Measurements from ENCODE around the gene ECE1.
A peak's percentile ranks its signal among the peaks of the same experiment; 100 is the strongest.
"Not testable (repeated sequence)": the region's sequence is repeated elsewhere in the genome, so short reads cannot be mapped to it uniquely, and the experiment has no call there.

Gene ECE1

GRCh38 chr1:21175670-21176581 lies 114.3 kb downstream of the ECE1 start:
- DNase-seq, result no peak
- Histone ChIP-seq H3K27ac (peak overlapping the region; percentile 68), H3K36me3 (replicated peaks) (no peaks in the 10 kb centered on the region), H3K27me3 (replicated peaks) (no peaks in the 10 kb centered on the region), H3K4me3 (ENCODE audit: low read depth, low read length) (peak overlapping the region; percentile 93)
- no peak for TF ChIP-seq CTCF (IDR thresholded peaks at IDR 0.05; ENCODE audit: low read depth, low read length, missing control alignments)
- in situ Hi-C loops (cut with HindIII; ENCODE audit: low pct_ligation_motif_present, low sequenced_read_pairs), result loop anchor here (25.0 kb wide), 1 partner anchor 189 kb away; no protein-coding TSS in a partner anchor

GRCh38 chr1:21175324-21175669 lies 115.0 kb downstream of the ECE1 start:
- Histone ChIP-seq H3K27me3 (replicated peaks) (no peaks in the 10 kb centered on the region), H3K27ac (peak overlapping the region; percentile 68), H3K4me3 (ENCODE audit: low read depth, low read length) (peak overlapping the region; percentile 93), H3K36me3 (replicated peaks) (peaks cover 3% of the 10 kb centered on the region)
- TF ChIP-seq CTCF (IDR thresholded peaks at IDR 0.05; ENCODE audit: low read depth, low read length, missing control alignments), result no peak
- in situ Hi-C loops (cut with HindIII; ENCODE audit: low pct_ligation_motif_present, low sequenced_read_pairs), result loop anchor here (25.0 kb wide), 1 partner anchor 188 kb away; no protein-coding TSS in a partner anchor
- DNase-seq, result peak; percentile 37

- Histone ChIP-seq H3K36me3 (replicated peaks) (peaks cover 3% of the 10 kb centered on the region), H3K4me3 (ENCODE audit: low read depth, low read length) (peak overlapping the region; percentile 93), H3K27ac (peak overlapping the region; percentile 68), H3K27me3 (replicated peaks) (no peaks in the 10 kb centered on the region)
- TF ChIP-seq CTCF (IDR thresholded peaks at IDR 0.05; ENCODE audit: low read depth, low read length, missing control alignments), result no peak
- DNase-seq, result peak; percentile 52
- in situ Hi-C loops (cut with HindIII; ENCODE audit: low pct_ligation_motif_present, low sequenced_read_pairs), result loop anchor here (25.0 kb wide), 1 partner anchor 187 kb away; no protein-coding TSS in a partner anchor
Observed at GRCh38 chr1:21174654-21175323, 115.5 kb downstream of the ECE1 start.

- no peaks in the 10 kb centered on the region for H3K27me3 ChIP-seq (replicated peaks)
- no peak for DNase-seq
- in situ Hi-C loops (cut with HindIII; ENCODE audit: low pct_ligation_motif_present, low sequenced_read_pairs), result no loop called here
- peaks cover 3% of the 10 kb centered on the region for H3K36me3 ChIP-seq (replicated peaks)
- H3K27ac ChIP-seq, result peak overlapping the region; percentile 68
- peak overlapping the region; percentile 93 for H3K4me3 ChIP-seq (ENCODE audit: low read depth, low read length)
- TF ChIP-seq CTCF (IDR thresholded peaks at IDR 0.05; ENCODE audit: low read depth, low read length, missing control alignments), result no peak
Observed at GRCh38 chr1:21174230-21174629, 116.0 kb downstream of the ECE1 start.

- H3K4me3 ChIP-seq (ENCODE audit: low read depth, low read length); H3K27me3 ChIP-seq (replicated peaks); H3K36me3 ChIP-seq (replicated peaks); in situ Hi-C loops (cut with HindIII; ENCODE audit: low pct_ligation_motif_present, low sequenced_read_pairs); DNase-seq; H3K27ac ChIP-seq: not testable (repeated sequence)
Observed at GRCh38 chr1:21173096-21173495, 117.2 kb downstream of the ECE1 start.

GRCh38 chr1:21170837-21171236 lies 119.4 kb downstream of the ECE1 start:
- in situ Hi-C loops (cut with HindIII; ENCODE audit: low pct_ligation_motif_present, low sequenced_read_pairs); H3K27ac ChIP-seq; H3K27me3 ChIP-seq (replicated peaks); H3K4me3 ChIP-seq (ENCODE audit: low read depth, low read length): not testable (repeated sequence)
- peaks cover 11% of the 10 kb centered on the region for H3K36me3 ChIP-seq (replicated peaks)
- peak; percentile 60 for DNase-seq

Data from brain microvascular endothelial cell (primary cell).